Amniotic epithelial cell (primary cell): ENCODE results near the gene SCYGR1.

Source experiments
- DNase-seq: peaks from one replicate; pipeline ENCODE4 v3.0.0-alpha.2; 2010; ENCODE audit warnings: low read depth

SCYGR1 gene

GRCh38 chr2:227370791-227371312 is 16.9 kb downstream of the SCYGR1 start:
- peak; percentile 97 for DNase-seq

GRCh38 chr2:227370092-227370491 is 17.7 kb downstream of the SCYGR1 start:
- DNase-seq = no peak

GRCh38 chr2:227368574-227368973 is 19.2 kb downstream of the SCYGR1 start:
- DNase-seq = no peak

GRCh38 chr2:227367427-227367795 is 20.3 kb downstream of the SCYGR1 start:
- no peak for DNase-seq

GRCh38 chr2:227366769-227367426 is 20.9 kb downstream of the SCYGR1 start:
- peak; percentile 95 for DNase-seq

GRCh38 chr2:227365833-227366232 is 21.9 kb downstream of the SCYGR1 start:
- DNase-seq = peak; percentile 67

GRCh38 chr2:227364585-227365263 is 23.0 kb downstream of the SCYGR1 start:
- peak; percentile 98 for DNase-seq

GRCh38 chr2:227363756-227364155 is 24.0 kb downstream of the SCYGR1 start:
- DNase-seq = peak; percentile 62

- no peak for DNase-seq
Observed at GRCh38 chr2:227360351-227360750, 27.4 kb downstream of the SCYGR1 start.

GRCh38 chr2:227351639-227352038 is 36.1 kb downstream of the SCYGR1 start:
- no peak for DNase-seq

GRCh38 chr2:227349989-227350612 is 37.6 kb downstream of the SCYGR1 start:
- DNase-seq = no peak

GRCh38 chr2:227348324-227348723 is 39.4 kb downstream of the SCYGR1 start:
- DNase-seq = no peak

- DNase-seq = no peak
Observed at GRCh38 chr2:227347117-227347516, 40.6 kb downstream of the SCYGR1 start.

GRCh38 chr2:227344231-227344630 is 43.5 kb downstream of the SCYGR1 start:
- no peak for DNase-seq

GRCh38 chr2:227341553-227341952 is 46.2 kb downstream of the SCYGR1 start:
- DNase-seq = no peak

GRCh38 chr2:227340106-227340505 is 47.6 kb downstream of the SCYGR1 start:
- no peak for DNase-seq

GRCh38 chr2:227339098-227339599 is 48.6 kb downstream of the SCYGR1 start:
- DNase-seq = no peak
